ENCODE data around the gene CSAD. TPM values are rescaled to one million over a fixed set of nuclear protein-coding genes. Genes with fewer than 3 reads are reported as not detected.

Gene CSAD
- total RNA-seq, 1 experiment from 2014 or later, result 19.2 TPM

DNA sequence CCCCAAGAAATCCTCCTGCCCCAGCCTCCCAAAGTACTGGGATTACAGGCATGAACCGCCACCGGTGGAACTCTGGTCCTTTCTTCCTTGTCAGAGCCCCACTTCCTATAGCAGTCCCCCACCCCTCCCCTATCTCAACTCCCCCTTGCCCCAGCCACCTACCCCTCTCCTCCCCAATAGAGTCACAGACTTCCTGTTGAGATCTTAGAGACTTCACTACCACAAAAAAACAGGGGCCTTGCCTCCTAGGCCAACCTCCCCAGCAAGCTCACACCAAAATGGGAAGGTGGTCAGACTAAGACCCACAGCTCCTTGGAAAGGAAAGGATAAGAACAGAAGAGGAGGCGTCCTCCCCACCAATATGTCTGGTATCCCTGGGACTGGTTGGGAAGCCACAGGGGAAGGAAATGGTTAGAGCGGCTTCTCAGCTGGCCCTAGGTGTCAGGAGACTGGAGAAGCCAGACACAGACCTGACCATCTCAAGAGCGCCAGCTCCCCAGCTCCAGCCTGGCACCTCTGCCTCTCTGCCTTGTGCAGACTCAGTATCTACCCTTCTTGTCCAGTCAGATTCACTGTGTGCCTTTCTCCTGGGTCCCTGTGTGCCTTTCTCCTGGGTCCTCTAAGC, 17.9 kb upstream of the CSAD start:
- no peak overlapping the region for H3K4me2 ChIP-seq (ENCODE audit: low read depth, low read length, poor library complexity, severe bottlenecking)
- no peak overlapping the region for H3K4me3 ChIP-seq (ENCODE audit: low read length)
- H3K36me3 ChIP-seq (ENCODE audit: insufficient read depth, low read length), result peaks cover 17% of the 10 kb centered on the region

GRCh38 chr12:53197011-53197640, 16.4 kb upstream of the CSAD start:
- H3K4me2 ChIP-seq (ENCODE audit: low read depth, low read length, poor library complexity, severe bottlenecking), result no peak overlapping the region
- no peaks in the 10 kb centered on the region for H3K27me3 ChIP-seq (ENCODE audit: low read length)
- H2AFZ ChIP-seq (ENCODE audit: low read length), result no peak overlapping the region
- peaks cover 33% of the 10 kb centered on the region for H3K4me1 ChIP-seq (ENCODE audit: low read length)
- H4K20me1 ChIP-seq (ENCODE audit: insufficient read depth, low read depth, low read length), result no peaks in the 10 kb centered on the region
- no peak for DNase-seq
- peaks cover 24% of the 10 kb centered on the region; the same call in 1 of the 2 replicates for H3K36me3 ChIP-seq (ENCODE audit: insufficient read depth, low read length)
- H3K9me2 ChIP-seq (replicated peaks; ENCODE audit: insufficient read depth, low read length), result no peaks in the 10 kb centered on the region
- H3K4me3 ChIP-seq (ENCODE audit: low read length), result no peak overlapping the region
- peaks cover 13% of the 10 kb centered on the region for H3K79me2 ChIP-seq (ENCODE audit: low read length)
- no peak overlapping the region for H3K9ac ChIP-seq (ENCODE audit: low read length)
- H3K27ac ChIP-seq (ENCODE audit: low read length), result no peak overlapping the region
- H3K9me3 ChIP-seq (ENCODE audit: low read length), result no peaks in the 10 kb centered on the region

More for the DNA sequence above, 17.9 kb upstream of the CSAD start:
- no peaks in the 10 kb centered on the region for H3K9me2 ChIP-seq (replicated peaks; ENCODE audit: insufficient read depth, low read length)
- no peak overlapping the region for H2AFZ ChIP-seq (ENCODE audit: low read length)
- no peaks in the 10 kb centered on the region for H3K9me3 ChIP-seq (ENCODE audit: low read length)
- peaks cover 27% of the 10 kb centered on the region for H3K79me2 ChIP-seq (ENCODE audit: low read length)
- DNase-seq, result no peak
- no peaks in the 10 kb centered on the region for H3K27me3 ChIP-seq (ENCODE audit: low read length)
- peak overlapping the region; percentile 95 for H3K27ac ChIP-seq (ENCODE audit: low read length)
- H4K20me1 ChIP-seq (ENCODE audit: insufficient read depth, low read depth, low read length), result no peaks in the 10 kb centered on the region
- peaks cover 48% of the 10 kb centered on the region for H3K4me1 ChIP-seq (ENCODE audit: low read length)
- peak overlapping the region; percentile 13; the same call in 1 of the 2 replicates for H3K9ac ChIP-seq (ENCODE audit: low read length)

DNA sequence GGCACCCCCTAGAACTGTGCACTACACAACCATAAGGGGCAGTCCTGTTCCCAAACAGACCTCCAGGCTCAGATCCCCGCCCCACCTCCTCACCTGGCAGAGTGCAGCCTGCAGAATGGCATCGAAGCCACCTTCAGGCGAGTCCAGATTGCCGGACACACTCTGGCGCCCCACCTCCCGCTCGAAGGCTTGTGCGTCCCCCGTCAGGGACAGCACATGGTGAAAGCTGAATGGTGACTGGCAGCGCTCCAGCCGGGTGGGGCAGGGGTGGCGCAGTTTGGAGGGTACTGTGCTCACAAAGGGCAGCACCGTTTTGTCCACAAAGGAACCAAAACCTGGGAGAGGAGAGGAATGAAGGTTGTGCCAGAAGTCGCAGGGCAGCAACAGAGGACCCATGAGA, 15.8 kb upstream of the CSAD start:
- Histone ChIP-seq H2AFZ (ENCODE audit: low read length) (no peak overlapping the region), H3K9me3 (ENCODE audit: low read length) (no peaks in the 10 kb centered on the region), H3K27me3 (ENCODE audit: low read length) (no peaks in the 10 kb centered on the region), H3K9ac (ENCODE audit: low read length) (no peak overlapping the region), H3K4me2 (ENCODE audit: low read depth, low read length, poor library complexity, severe bottlenecking) (no peak overlapping the region), H3K4me3 (ENCODE audit: low read length) (no peak overlapping the region), H3K36me3 (ENCODE audit: insufficient read depth, low read length) (peaks cover 26% of the 10 kb centered on the region; the same call in 1 of the 2 replicates), H3K9me2 (replicated peaks; ENCODE audit: insufficient read depth, low read length) (no peaks in the 10 kb centered on the region), H3K79me2 (ENCODE audit: low read length) (peaks cover 13% of the 10 kb centered on the region), H3K4me1 (ENCODE audit: low read length) (peaks cover 27% of the 10 kb centered on the region), H3K27ac (ENCODE audit: low read length) (no peak overlapping the region), H4K20me1 (ENCODE audit: insufficient read depth, low read depth, low read length) (no peaks in the 10 kb centered on the region)
- peak; percentile 39 for DNase-seq

DNA sequence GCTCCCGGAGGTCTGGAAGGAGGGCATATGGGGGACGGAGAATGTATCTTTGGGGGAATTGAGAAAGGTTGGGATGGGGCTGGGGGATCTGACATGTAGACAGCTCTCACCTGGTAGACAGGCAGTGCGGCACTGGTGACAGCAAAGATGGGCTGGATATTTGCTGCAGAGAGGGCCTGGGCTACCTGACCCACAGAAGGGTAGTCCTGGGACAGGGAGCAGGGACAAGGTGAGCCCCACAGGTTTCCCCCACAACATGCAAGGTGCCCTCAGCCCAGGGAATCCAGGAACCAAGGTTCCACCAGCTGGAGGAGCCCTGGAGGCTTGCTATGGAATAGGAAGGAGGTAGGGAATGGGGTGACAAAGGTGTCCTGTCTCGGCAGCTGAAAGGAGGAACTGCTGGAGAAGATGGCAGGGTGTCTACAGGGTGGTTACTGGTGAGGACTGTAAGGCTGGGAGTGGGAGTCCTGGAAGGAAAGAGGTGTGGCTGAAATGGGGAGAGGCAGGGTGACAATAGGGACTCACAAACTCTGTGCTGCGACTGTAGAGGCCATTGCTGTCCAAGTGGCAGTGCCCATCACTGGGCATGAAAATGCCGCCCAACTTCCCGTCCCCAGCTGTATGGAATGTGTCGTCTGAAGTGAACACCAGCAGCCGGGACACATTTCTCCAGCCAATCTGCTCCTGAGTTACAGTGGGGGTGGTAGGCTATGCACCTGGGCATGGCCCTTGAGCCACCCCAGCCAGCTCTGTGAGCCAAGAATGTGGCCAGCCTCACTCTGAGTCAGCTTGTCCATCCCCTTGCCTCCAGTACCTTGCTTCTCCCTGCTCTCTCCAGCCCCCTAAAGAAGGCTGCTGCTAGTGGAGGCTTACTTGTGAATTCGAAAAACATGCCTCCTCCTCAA, 15.0 kb upstream of the CSAD start:
- DNase-seq, result no peak
- no peak overlapping the region for H3K9ac ChIP-seq (ENCODE audit: low read length)
- peaks cover 20% of the 10 kb centered on the region for H3K4me1 ChIP-seq (ENCODE audit: low read length)
- no peaks in the 10 kb centered on the region for H3K27me3 ChIP-seq (ENCODE audit: low read length)
- H3K9me2 ChIP-seq (replicated peaks; ENCODE audit: insufficient read depth, low read length), result no peaks in the 10 kb centered on the region
- H3K79me2 ChIP-seq (ENCODE audit: low read length), result peaks cover 13% of the 10 kb centered on the region
- H3K9me3 ChIP-seq (ENCODE audit: low read length), result no peaks in the 10 kb centered on the region
- H4K20me1 ChIP-seq (ENCODE audit: insufficient read depth, low read depth, low read length), result no peaks in the 10 kb centered on the region
- no peak overlapping the region for H3K4me3 ChIP-seq (ENCODE audit: low read length)
- no peak overlapping the region for H3K4me2 ChIP-seq (ENCODE audit: low read depth, low read length, poor library complexity, severe bottlenecking)
- no peak overlapping the region for H3K27ac ChIP-seq (ENCODE audit: low read length)
- H2AFZ ChIP-seq (ENCODE audit: low read length), result no peak overlapping the region
- H3K36me3 ChIP-seq (ENCODE audit: insufficient read depth, low read length), result peaks cover 33% of the 10 kb centered on the region; the same call in 1 of the 2 replicates

GRCh38 chr12:53194973-53195372, 14.2 kb upstream of the CSAD start:
- Histone ChIP-seq H3K4me3 (ENCODE audit: low read length) (no peak overlapping the region), H3K27me3 (ENCODE audit: low read length) (no peaks in the 10 kb centered on the region), H3K9ac (ENCODE audit: low read length) (no peak overlapping the region), H2AFZ (ENCODE audit: low read length) (no peak overlapping the region), H3K9me3 (ENCODE audit: low read length) (no peaks in the 10 kb centered on the region), H4K20me1 (ENCODE audit: insufficient read depth, low read depth, low read length) (no peaks in the 10 kb centered on the region), H3K27ac (ENCODE audit: low read length) (peak overlapping the region; percentile 45; the same call in 1 of the 2 replicates), H3K4me1 (ENCODE audit: low read length) (peaks cover 16% of the 10 kb centered on the region), H3K4me2 (ENCODE audit: low read depth, low read length, poor library complexity, severe bottlenecking) (no peak overlapping the region), H3K36me3 (ENCODE audit: insufficient read depth, low read length) (peaks cover 33% of the 10 kb centered on the region; the same call in 1 of the 2 replicates), H3K9me2 (replicated peaks; ENCODE audit: insufficient read depth, low read length) (no peaks in the 10 kb centered on the region), H3K79me2 (ENCODE audit: low read length) (peaks cover 10% of the 10 kb centered on the region)
- peak; percentile 40 for DNase-seq

DNA sequence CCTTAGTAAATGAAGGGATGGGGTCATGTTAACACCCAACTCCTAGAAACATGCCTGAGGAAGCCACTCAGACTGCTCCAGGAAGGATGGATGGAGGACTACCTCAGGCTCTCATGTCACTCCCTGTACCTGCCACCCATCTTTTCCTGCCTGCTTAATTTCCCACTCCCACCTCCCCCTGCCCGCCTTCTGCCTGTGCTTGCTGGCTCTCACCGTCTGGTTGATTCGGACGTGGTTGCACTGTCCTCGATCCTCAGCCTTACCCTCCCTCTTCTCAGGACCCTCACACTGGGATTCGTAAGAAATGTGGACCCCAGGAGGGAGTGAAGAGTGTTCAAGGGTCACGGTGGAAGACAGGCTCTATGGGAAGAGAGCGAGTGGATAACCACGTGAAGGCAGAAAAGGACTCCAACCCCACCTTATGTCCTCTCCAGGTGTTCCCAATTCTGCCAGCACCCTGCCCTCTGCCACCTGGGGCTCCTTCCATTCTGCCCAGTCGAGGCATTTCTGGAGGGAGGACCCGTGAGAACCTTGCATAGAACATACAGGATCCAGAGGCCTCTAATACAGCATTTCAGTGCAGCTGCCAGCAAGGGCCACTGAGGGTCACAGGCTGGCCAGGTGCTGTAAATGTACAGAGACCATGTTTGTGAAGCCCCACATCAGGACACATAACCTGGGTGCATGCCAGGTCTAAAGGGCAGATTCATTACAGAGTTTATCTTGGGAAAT, 13.4 kb upstream of the CSAD start:
- Histone ChIP-seq H3K4me3 (ENCODE audit: low read length) (no peak overlapping the region), H2AFZ (ENCODE audit: low read length) (no peak overlapping the region), H3K9me3 (ENCODE audit: low read length) (no peaks in the 10 kb centered on the region), H3K4me1 (ENCODE audit: low read length) (peaks cover 8% of the 10 kb centered on the region), H3K9me2 (replicated peaks; ENCODE audit: insufficient read depth, low read length) (no peaks in the 10 kb centered on the region), H3K27ac (ENCODE audit: low read length) (peak overlapping the region; percentile 45; the same call in 1 of the 2 replicates), H3K4me2 (ENCODE audit: low read depth, low read length, poor library complexity, severe bottlenecking) (no peak overlapping the region), H3K36me3 (ENCODE audit: insufficient read depth, low read length) (peaks cover 29% of the 10 kb centered on the region; the same call in 1 of the 2 replicates), H4K20me1 (ENCODE audit: insufficient read depth, low read depth, low read length) (no peaks in the 10 kb centered on the region), H3K9ac (ENCODE audit: low read length) (no peak overlapping the region), H3K27me3 (ENCODE audit: low read length) (no peaks in the 10 kb centered on the region), H3K79me2 (ENCODE audit: low read length) (peaks cover 4% of the 10 kb centered on the region)
- no peak for DNase-seq

GRCh38 chr12:53193040-53193439, 12.3 kb upstream of the CSAD start:
- Histone ChIP-seq H3K4me2 (ENCODE audit: low read depth, low read length, poor library complexity, severe bottlenecking) (no peak overlapping the region), H4K20me1 (ENCODE audit: insufficient read depth, low read depth, low read length) (no peaks in the 10 kb centered on the region), H3K4me3 (ENCODE audit: low read length) (no peak overlapping the region), H3K4me1 (ENCODE audit: low read length) (peaks cover 5% of the 10 kb centered on the region), H3K79me2 (ENCODE audit: low read length) (no peaks in the 10 kb centered on the region), H3K27me3 (ENCODE audit: low read length) (no peaks in the 10 kb centered on the region), H3K9me2 (replicated peaks; ENCODE audit: insufficient read depth, low read length) (no peaks in the 10 kb centered on the region), H2AFZ (ENCODE audit: low read length) (no peak overlapping the region), H3K36me3 (ENCODE audit: insufficient read depth, low read length) (peaks cover 31% of the 10 kb centered on the region; the same call in 1 of the 2 replicates), H3K9ac (ENCODE audit: low read length) (no peak overlapping the region), H3K27ac (ENCODE audit: low read length) (no peak overlapping the region), H3K9me3 (ENCODE audit: low read length) (no peaks in the 10 kb centered on the region)
- DNase-seq, result no peak

All from Karpas-422 (cell line).